Measurements from ENCODE around the gene HSPA9. TPM values are rescaled to one million over a fixed set of nuclear protein-coding genes. Genes with fewer than 3 reads are reported as not detected.
A peak's percentile ranks its signal among the peaks of the same experiment; 100 is the strongest.
"Not testable (repeated sequence)": the region's sequence is repeated elsewhere in the genome, so short reads cannot be mapped to it uniquely, and the experiment has no call there.

HSPA9 gene
- total and polyA plus RNA-seq, 4 donors = 77.8 to 194 (median 147) TPM

GRCh38 chr5:138515556-138516245 is 59.5 kb downstream of the HSPA9 start:
- peaks cover 0 to 3% (median 0%) of the 10 kb centered on the region in 5 donors for H3K4me1 ChIP-seq (ENCODE audit: control insufficient read depth in 5 of 5, insufficient read depth in 5 of 5, low read length in 5 of 5)
- DNase-seq (peak in 1 of 3 donors; percentile 60), ATAC-seq (ENCODE audit: insufficient read depth, low FRiP score) (no peak)
- H3K9ac ChIP-seq (ENCODE audit: insufficient read depth in 1 of 2, low read length in 2 of 2) = no peak overlapping the region
- H3K9me3 ChIP-seq (ENCODE audit: control insufficient read depth in 4 of 4, insufficient read depth in 3 of 4, low read length in 3 of 4) = no peaks in the 10 kb centered on the region
- TF ChIP-seq, protein P1, sequence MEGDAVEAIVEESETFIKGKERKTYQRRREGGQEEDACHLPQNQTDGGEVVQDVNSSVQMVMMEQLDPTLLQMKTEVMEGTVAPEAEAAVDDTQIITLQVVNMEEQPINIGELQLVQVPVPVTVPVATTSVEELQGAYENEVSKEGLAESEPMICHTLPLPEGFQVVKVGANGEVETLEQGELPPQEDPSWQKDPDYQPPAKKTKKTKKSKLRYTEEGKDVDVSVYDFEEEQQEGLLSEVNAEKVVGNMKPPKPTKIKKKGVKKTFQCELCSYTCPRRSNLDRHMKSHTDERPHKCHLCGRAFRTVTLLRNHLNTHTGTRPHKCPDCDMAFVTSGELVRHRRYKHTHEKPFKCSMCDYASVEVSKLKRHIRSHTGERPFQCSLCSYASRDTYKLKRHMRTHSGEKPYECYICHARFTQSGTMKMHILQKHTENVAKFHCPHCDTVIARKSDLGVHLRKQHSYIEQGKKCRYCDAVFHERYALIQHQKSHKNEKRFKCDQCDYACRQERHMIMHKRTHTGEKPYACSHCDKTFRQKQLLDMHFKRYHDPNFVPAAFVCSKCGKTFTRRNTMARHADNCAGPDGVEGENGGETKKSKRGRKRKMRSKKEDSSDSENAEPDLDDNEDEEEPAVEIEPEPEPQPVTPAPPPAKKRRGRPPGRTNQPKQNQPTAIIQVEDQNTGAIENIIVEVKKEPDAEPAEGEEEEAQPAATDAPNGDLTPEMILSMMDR (IDR thresholded peaks at IDR 0.05; ENCODE audit: control extremely low read depth, extremely low read depth) = no peak
- H3K4me3 ChIP-seq = no peak overlapping the region
- H3K36me3 ChIP-seq (ENCODE audit: control insufficient read depth in 4 of 4, insufficient read depth in 4 of 4, low read length in 4 of 4) = peaks cover 25 to 51% (median 39%) of the 10 kb centered on the region in 4 donors
- WGBS, 2 donors = 68 to 90% methylated on average over 3 of the region's 3 CpGs
- H3K27ac ChIP-seq (ENCODE audit: low read depth in 1 of 2, low read length in 1 of 2) = no peak overlapping the region
- no peaks in the 10 kb centered on the region for H3K27me3 ChIP-seq (ENCODE audit: control insufficient read depth in 3 of 3, insufficient read depth in 3 of 3, low read length in 2 of 3)

DNA sequence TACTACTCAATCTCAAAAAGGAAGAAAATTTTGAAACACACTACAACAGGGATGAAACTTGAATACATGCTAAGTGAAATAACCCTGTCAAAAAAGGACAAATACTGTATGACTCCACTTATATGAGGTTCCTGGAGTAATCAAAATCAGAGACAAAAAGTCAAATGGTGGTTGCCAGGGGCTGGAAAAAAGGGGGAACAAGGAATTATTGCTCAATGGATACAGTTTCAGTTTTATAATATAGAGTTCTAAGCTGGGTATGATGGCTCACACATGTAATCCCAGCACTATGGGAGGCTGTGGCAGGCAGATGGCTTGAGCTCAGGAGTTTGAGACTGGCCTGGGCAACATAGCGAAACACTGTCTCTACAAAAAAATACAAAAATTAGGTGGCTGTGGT is 61.2 kb downstream of the HSPA9 start:
- no peak overlapping the region for H3K9ac ChIP-seq (ENCODE audit: insufficient read depth in 1 of 2, low read length in 2 of 2)
- TF ChIP-seq, protein P1 (IDR thresholded peaks at IDR 0.05; ENCODE audit: control extremely low read depth, extremely low read depth) = no peak
- H3K4me1 ChIP-seq (ENCODE audit: control insufficient read depth in 5 of 5, insufficient read depth in 5 of 5, low read length in 5 of 5) = peaks cover 0 to 2% (median 0%) of the 10 kb centered on the region in 5 donors
- ATAC-seq (ENCODE audit: insufficient read depth, low FRiP score) (no peak), DNase-seq (no peak)
- H3K9me3 ChIP-seq (ENCODE audit: control insufficient read depth in 4 of 4, insufficient read depth in 3 of 4, low read length in 3 of 4) = no peaks in the 10 kb centered on the region
- no peak overlapping the region for H3K27ac ChIP-seq (ENCODE audit: low read depth in 1 of 2, low read length in 1 of 2)
- peaks cover 27 to 56% (median 42%) of the 10 kb centered on the region in 4 donors for H3K36me3 ChIP-seq (ENCODE audit: control insufficient read depth in 4 of 4, insufficient read depth in 4 of 4, low read length in 4 of 4)
- 95 to 96% methylated on average over 1 of the region's 1 CpG for WGBS, 2 donors
- H3K27me3 ChIP-seq (ENCODE audit: control insufficient read depth in 3 of 3, insufficient read depth in 3 of 3, low read length in 2 of 3) = no peaks in the 10 kb centered on the region
- no peak overlapping the region for H3K4me3 ChIP-seq

DNA sequence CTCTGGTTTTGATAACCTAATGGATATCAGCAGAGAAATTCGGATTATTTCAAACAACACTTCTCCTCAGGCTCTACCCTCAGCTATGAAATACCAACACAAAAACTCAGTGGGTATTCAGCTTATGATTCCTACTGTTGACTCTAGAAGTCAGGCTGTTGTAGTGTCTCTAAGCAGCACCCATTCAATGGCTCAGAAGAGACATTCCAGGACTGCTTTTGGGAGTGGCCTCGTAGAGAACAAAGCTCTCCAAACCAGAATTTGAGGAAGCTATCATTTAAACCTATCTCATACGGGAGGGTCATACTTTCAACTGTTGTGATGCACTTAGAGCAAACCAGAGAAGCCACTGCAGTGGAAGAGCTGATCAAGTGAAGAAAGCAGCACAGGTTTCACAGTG is 66.2 kb downstream of the HSPA9 start:
- DNase-seq (no peak), ATAC-seq (ENCODE audit: insufficient read depth, low FRiP score) (no peak)
- TF ChIP-seq, protein P1 (IDR thresholded peaks at IDR 0.05; ENCODE audit: control extremely low read depth, extremely low read depth) = no peak

GRCh38 chr5:138507485-138507884 is 67.7 kb downstream of the HSPA9 start:
- H3K27ac ChIP-seq (ENCODE audit: low read depth in 1 of 2, low read length in 1 of 2); H3K27me3 ChIP-seq (ENCODE audit: control insufficient read depth in 3 of 3, insufficient read depth in 3 of 3, low read length in 2 of 3); DNase-seq; H3K4me3 ChIP-seq; H3K4me1 ChIP-seq (ENCODE audit: control insufficient read depth in 5 of 5, insufficient read depth in 5 of 5, low read length in 5 of 5); H3K9ac ChIP-seq (ENCODE audit: insufficient read depth in 1 of 2, low read length in 2 of 2); H3K9me3 ChIP-seq (ENCODE audit: control insufficient read depth in 4 of 4, insufficient read depth in 3 of 4, low read length in 3 of 4): not testable (repeated sequence)
- H3K36me3 ChIP-seq (ENCODE audit: control insufficient read depth in 4 of 4, insufficient read depth in 4 of 4, low read length in 4 of 4) = peaks cover 17 to 35% (median 23%) of the 10 kb centered on the region in 4 donors
- ATAC-seq (ENCODE audit: insufficient read depth, low FRiP score) = peak; percentile 75
- WGBS, 2 donors = 35 to 60% methylated on average over 8 of the region's 8 CpGs

More for the DNA sequence above, 66.2 kb downstream of the HSPA9 start:
- no peak overlapping the region for H3K4me3 ChIP-seq
- no peak overlapping the region for H3K27ac ChIP-seq (ENCODE audit: low read depth in 1 of 2, low read length in 1 of 2)
- no peaks in the 10 kb centered on the region for H3K27me3 ChIP-seq (ENCODE audit: control insufficient read depth in 3 of 3, insufficient read depth in 3 of 3, low read length in 2 of 3)
- H3K4me1 ChIP-seq (ENCODE audit: control insufficient read depth in 5 of 5, insufficient read depth in 5 of 5, low read length in 5 of 5) = peaks cover 0 to 2% (median 0%) of the 10 kb centered on the region in 5 donors
- H3K36me3 ChIP-seq (ENCODE audit: control insufficient read depth in 4 of 4, insufficient read depth in 4 of 4, low read length in 4 of 4) = peaks cover 19 to 46% (median 29%) of the 10 kb centered on the region in 4 donors
- H3K9ac ChIP-seq (ENCODE audit: insufficient read depth in 1 of 2, low read length in 2 of 2) = no peak overlapping the region
- no peaks in the 10 kb centered on the region for H3K9me3 ChIP-seq (ENCODE audit: control insufficient read depth in 4 of 4, insufficient read depth in 3 of 4, low read length in 3 of 4)
- WGBS, 2 donors = 50 to 52% methylated on average over 3 of the region's 3 CpGs

Measured in lung (tissue), 12 donors.